Tibial nerve (tissue), 4 donors: ENCODE results near the gene SFXN5. TPM values are rescaled to one million over a fixed set of nuclear protein-coding genes. Genes with fewer than 3 reads are reported as not detected.

Experiments used
- DNase-seq, 2 donors: peaks; one replicate each; pipeline ENCODE4 v3.0.0-alpha.2; 2019; ENCODE audit warnings: low spot score in 2 of 2
- H3K27ac ChIP-seq, 4 donors: fragments of 200-600 bp; sonication (generic) in 3 of 4; one replicate each; pipeline ENCODE4 v1.5.1; 2017 to 2019; ENCODE audit warnings: mild to moderate bottlenecking in 1 of 4
- H3K27me3 ChIP-seq, 2 donors: fragments of 200-600 bp; sonication (generic) in 1 of 2; one replicate each; pipeline versions ENCODE4 v1.5.1 to v1.6.0; 2017 to 2019
- H3K36me3 ChIP-seq, 3 donors: fragments of 200-600 bp; sonication (generic); one replicate each; pipeline ENCODE4 v1.5.1; 2018 to 2019
- H3K4me1 ChIP-seq, 4 donors: fragments of 200-600 bp; sonication (generic) in 3 of 4; one replicate each; pipeline ENCODE4 v1.5.1; 2017 to 2019
- H3K4me3 ChIP-seq, 4 donors: fragments of 200-600 bp; sonication (generic) in 3 of 4; one replicate each; pipeline ENCODE4 v1.5.1; 2017 to 2019; ENCODE audit warnings: mild to moderate bottlenecking in 1 of 4, moderate library complexity in 1 of 4
- H3K9me3 ChIP-seq, 4 donors: fragments of 200-600 bp; sonication (generic) in 3 of 4; one replicate each; pipeline ENCODE4 v1.5.1; 2017 to 2019
- EP300 ChIP-seq, 2 donors: sonication (generic); formaldehyde crosslinking; IDR thresholded peaks; one replicate each; pipeline ENCODE4 v1.6.1; 2017; ENCODE audit warnings: antibody characterized with exemption in 2 of 2, mild to moderate bottlenecking in 1 of 2
- POLR2A ChIP-seq, 2 donors: fragments of 450-650 bp; IDR thresholded peaks; one replicate each; pipeline ENCODE4 v1.6.1; 2017; ENCODE audit warnings: antibody characterized with exemption in 2 of 2, mild to moderate bottlenecking in 2 of 2, moderate library complexity in 2 of 2
- WGBS, 2 donors: methylation state at CpG; one replicate each; pipeline ENCODE4 v1.1.5; 2018; 5-methylcytosine and 5-hydroxymethylcytosine counted together
- total RNA-seq, 4 donors: library from RNA; depleted of rRNA; stranded (reverse); fragments of >200 nt; gene quantifications; one replicate each; pipeline ENCODE4 v1.1.0, GENCODE V29; 2016
- TF ChIP-seq, protein P1 (sequence below), 5 experiments: fragments of 200-600 bp in 3 of 5; fragments of 450-650 bp in 2 of 5; sonication (generic) in 3 of 5; IDR thresholded peaks; one replicate each; pipeline ENCODE4 v1.5.1; 2016 to 2019; ENCODE audit warnings: antibody characterized with exemption in 5 of 5, mild to moderate bottlenecking in 3 of 5, moderate library complexity in 2 of 5

Gene SFXN5
- total RNA-seq, 4 donors from 2014 or later, result 13.8 to 58.1 (median 21.7) TPM

DNA sequence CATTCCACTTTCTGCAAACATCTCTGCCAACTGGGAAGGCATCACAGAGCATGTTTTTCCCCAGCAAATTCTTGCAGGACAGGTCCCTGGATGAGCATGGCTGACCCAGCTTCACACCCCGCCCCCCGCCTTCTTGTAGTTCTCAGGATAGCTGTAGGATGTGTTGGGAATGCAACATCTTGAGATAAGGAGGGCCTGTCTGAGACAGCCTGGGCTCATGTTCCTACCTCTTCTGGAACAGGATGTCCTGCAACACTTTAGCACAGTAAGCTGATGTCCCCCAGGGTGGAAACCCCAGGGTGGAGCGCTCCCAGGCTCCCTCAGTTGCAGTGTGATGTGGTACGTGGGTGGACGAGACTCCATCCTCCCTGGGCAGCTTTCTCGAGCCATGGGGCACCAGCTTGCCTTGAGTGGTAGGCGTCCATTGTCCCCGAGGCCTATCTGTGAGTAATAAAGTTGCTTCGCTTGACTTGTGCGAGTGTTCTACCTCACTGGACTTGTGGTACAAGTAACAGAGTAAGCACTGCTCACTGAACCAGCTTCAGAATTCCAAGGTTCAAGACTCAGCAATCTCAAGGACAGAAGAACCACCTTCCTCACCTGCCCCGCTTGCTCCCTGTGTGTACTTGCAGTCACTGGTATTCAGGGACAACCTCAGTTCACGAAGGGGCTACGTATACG, 105.6 kb downstream of the SFXN5 start:
- no peaks in the 10 kb centered on the region for H3K9me3 ChIP-seq
- H3K27ac ChIP-seq, result no peak overlapping the region
- TF ChIP-seq EP300 (IDR thresholded peaks at IDR 0.05), result no peak
- no peak for TF ChIP-seq POLR2A (IDR thresholded peaks at IDR 0.05)
- TF ChIP-seq, protein P1, sequence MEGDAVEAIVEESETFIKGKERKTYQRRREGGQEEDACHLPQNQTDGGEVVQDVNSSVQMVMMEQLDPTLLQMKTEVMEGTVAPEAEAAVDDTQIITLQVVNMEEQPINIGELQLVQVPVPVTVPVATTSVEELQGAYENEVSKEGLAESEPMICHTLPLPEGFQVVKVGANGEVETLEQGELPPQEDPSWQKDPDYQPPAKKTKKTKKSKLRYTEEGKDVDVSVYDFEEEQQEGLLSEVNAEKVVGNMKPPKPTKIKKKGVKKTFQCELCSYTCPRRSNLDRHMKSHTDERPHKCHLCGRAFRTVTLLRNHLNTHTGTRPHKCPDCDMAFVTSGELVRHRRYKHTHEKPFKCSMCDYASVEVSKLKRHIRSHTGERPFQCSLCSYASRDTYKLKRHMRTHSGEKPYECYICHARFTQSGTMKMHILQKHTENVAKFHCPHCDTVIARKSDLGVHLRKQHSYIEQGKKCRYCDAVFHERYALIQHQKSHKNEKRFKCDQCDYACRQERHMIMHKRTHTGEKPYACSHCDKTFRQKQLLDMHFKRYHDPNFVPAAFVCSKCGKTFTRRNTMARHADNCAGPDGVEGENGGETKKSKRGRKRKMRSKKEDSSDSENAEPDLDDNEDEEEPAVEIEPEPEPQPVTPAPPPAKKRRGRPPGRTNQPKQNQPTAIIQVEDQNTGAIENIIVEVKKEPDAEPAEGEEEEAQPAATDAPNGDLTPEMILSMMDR (IDR thresholded peaks at IDR 0.05), result no peak
- H3K4me1 ChIP-seq, result no peaks in the 10 kb centered on the region
- peaks cover 0 to 77% (median 0%) of the 10 kb centered on the region in 3 donors for H3K36me3 ChIP-seq
- WGBS, 2 donors, result 86 to 87% methylated on average over 13 to 14 of the region's 14 CpGs
- DNase-seq, result no peak
- no peak overlapping the region for H3K4me3 ChIP-seq
- H3K27me3 ChIP-seq, result no peaks in the 10 kb centered on the region

DNA sequence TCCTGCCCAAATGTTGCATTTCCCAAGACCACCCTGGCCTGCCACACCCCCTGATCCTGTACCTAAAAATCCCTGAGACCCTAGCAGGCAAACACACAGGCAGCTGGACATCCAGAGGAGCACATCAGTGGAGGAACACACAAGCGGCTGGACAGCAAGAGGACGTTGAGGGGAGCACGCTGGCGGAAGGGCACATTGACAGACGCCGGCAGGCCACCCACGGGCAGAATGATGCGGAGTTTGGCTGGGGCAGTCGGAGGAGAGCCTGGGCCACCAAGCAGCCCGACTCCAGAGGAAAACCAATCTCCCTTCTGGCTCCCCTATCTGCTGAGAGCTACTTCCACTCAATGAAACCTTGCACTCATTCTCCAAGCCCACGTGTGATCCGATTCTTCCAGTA, 106.5 kb downstream of the SFXN5 start:
- Histone ChIP-seq H3K4me1 (no peaks in the 10 kb centered on the region), H3K4me3 (no peak overlapping the region), H3K9me3 (no peaks in the 10 kb centered on the region), H3K27ac (no peak overlapping the region), H3K27me3 (no peaks in the 10 kb centered on the region), H3K36me3 (peaks cover 0 to 74% (median 0%) of the 10 kb centered on the region in 3 donors)
- no peak for DNase-seq
- WGBS, 2 donors, result 77 to 78% methylated on average over 12 of the region's 12 CpGs
- TF ChIP-seq EP300 (IDR thresholded peaks at IDR 0.05), result no peak
- no peak for TF ChIP-seq POLR2A (IDR thresholded peaks at IDR 0.05)
- TF ChIP-seq, protein P1 (IDR thresholded peaks at IDR 0.05), result no peak

DNA sequence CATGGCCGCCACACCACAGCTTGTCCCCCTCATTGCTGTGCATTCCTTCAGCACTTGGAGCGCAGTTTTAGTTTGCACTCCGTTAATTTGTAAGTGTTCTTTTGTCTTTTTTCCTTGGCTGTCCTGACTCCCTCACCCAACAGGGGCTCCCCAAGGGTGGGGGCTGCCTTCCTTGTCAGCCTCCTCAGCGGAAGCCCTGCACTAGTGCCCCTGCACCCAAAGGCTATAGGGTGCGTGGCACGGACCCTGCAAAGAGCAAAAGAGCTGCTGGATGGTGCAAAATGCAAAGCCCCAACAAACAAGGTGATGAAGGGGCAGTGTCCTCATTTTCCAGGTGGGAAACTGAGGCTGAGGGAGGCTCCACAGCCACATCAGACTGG, 107.4 kb downstream of the SFXN5 start:
- Histone ChIP-seq H3K36me3 (peaks cover 0 to 76% (median 0%) of the 10 kb centered on the region in 3 donors), H3K4me1 (no peaks in the 10 kb centered on the region), H3K27ac (no peak overlapping the region), H3K27me3 (no peaks in the 10 kb centered on the region), H3K4me3 (no peak overlapping the region), H3K9me3 (no peaks in the 10 kb centered on the region)
- DNase-seq, result no peak
- 86 to 93% methylated on average over 6 of the region's 6 CpGs for WGBS, 2 donors
- no peak for TF ChIP-seq EP300 (IDR thresholded peaks at IDR 0.05)
- TF ChIP-seq POLR2A (IDR thresholded peaks at IDR 0.05), result no peak
- TF ChIP-seq, protein P1 (IDR thresholded peaks at IDR 0.05), result no peak

DNA sequence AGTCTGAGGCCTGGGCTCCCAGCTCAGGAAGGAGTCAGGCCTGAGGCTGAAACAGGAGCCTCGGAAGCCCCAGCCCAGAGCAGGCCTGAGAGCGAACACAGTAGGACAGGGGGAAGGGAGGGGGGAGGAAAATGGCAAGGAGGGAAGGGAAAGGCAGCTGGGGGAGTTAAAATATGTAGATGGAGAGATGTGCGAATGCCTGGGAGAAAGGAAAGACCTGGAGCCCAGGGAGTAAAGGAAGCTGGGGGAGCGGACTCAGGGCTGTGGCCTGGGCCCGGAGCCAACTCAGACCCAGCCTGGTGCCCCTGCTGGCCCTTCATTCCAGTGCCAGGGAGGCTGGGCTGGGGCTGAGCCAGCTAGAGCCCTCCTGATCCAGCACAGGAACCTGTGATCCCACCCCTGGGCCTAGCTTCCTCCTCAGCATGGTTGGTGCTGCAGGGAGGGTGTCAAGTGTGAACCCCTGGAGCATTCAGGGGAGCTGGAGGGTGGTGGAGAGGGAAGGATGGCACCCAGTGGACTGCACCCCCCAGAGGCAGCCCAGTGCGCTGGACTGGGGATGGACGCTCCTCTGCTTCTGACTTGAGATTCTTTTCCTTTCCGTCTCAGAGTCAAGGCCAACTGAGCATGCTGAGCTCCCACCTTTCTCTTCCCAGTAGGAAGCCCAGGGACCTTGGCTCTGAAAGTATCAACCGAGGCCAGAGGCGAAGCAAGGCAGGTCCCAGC, 107.9 kb downstream of the SFXN5 start:
- Histone ChIP-seq H3K27me3 (no peaks in the 10 kb centered on the region), H3K4me3 (no peak overlapping the region), H3K4me1 (no peaks in the 10 kb centered on the region), H3K27ac (no peak overlapping the region), H3K9me3 (no peaks in the 10 kb centered on the region), H3K36me3 (peaks cover 0 to 78% (median 0%) of the 10 kb centered on the region in 3 donors)
- DNase-seq, result no peak
- no peak for TF ChIP-seq POLR2A (IDR thresholded peaks at IDR 0.05)
- TF ChIP-seq, protein P1 (IDR thresholded peaks at IDR 0.05), result no peak
- TF ChIP-seq EP300 (IDR thresholded peaks at IDR 0.05), result no peak
- WGBS, 2 donors, result 79% methylated on average over 10 of the region's 10 CpGs

DNA sequence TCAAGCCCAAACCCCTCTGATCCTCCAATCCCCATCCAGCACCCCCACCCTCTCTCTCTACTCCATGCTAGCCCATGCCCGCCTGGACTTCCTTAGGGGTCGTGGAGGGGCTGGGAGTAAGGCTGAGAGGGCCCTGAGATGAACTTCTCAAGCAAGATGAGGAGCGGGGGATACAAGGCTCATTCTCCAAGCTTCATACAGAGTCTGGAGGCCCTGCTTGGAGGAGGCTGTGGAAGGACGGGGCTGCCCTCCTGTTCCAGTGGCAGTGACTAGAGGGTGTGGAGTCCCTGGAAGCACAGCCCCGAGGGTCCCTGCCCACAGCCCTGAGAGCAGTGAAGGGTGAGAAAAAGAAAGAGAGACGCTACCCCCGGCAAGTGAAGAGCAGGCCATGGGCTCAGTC, 108.6 kb downstream of the SFXN5 start:
- no peaks in the 10 kb centered on the region for H3K4me1 ChIP-seq
- TF ChIP-seq EP300 (IDR thresholded peaks at IDR 0.05), result no peak
- H3K27ac ChIP-seq, result no peak overlapping the region
- H3K4me3 ChIP-seq, result no peak overlapping the region
- DNase-seq, result no peak
- no peaks in the 10 kb centered on the region for H3K9me3 ChIP-seq
- peaks cover 0 to 76% (median 0%) of the 10 kb centered on the region in 3 donors for H3K36me3 ChIP-seq
- 73 to 78% methylated on average over 7 of the region's 7 CpGs for WGBS, 2 donors
- no peaks in the 10 kb centered on the region for H3K27me3 ChIP-seq
